Medulla oblongata (tissue), 1 donor: ENCODE results near the gene CFAP97.
"Not testable (repeated sequence)": the region's sequence is repeated elsewhere in the genome, so short reads cannot be mapped to it uniquely, and the experiment has no call there.

Experiments used
- DNase-seq: peaks from one replicate; pipeline ENCODE4 v3.0.0-alpha.2; 2015; ENCODE audit errors: extremely low spot score

Gene CFAP97

DNA sequence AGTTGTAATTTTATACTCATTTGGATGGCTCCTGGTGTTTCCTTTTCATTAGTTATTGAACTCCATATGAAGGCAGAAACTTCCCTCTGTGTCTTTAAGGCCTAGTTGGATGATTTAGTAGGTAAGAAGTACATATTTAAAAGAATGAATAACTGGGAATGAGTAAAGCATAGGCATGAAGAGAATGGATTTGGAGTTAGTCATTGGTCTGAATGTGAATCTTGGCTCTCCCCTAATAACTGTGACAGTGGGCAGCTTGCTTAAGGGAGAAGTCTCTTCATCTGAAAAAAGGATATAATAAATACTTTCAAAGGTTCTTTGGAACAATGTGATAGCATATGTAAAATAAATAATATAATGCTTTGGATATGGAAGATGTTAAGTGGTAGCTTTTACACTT, 18.8 kb upstream of the CFAP97 start:
- DNase-seq, result no peak

DNA sequence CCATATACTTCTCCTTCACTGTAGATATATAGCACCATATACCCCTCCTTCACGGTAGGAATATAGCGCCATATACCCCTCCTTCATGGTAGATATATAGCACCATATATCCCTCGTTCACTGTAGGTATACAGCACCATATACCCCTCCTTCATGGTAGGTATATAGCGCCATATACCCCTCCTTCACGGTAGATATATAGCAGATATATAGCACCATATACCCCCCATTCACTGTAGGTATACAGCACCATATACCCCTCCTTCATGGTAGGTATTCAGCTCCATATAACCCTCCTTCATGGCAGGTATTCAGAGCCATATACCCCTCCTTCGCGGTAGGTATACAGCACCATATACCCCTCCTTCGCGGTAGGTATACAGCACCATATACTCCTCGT, 18.1 kb upstream of the CFAP97 start:
- no peak for DNase-seq

DNA sequence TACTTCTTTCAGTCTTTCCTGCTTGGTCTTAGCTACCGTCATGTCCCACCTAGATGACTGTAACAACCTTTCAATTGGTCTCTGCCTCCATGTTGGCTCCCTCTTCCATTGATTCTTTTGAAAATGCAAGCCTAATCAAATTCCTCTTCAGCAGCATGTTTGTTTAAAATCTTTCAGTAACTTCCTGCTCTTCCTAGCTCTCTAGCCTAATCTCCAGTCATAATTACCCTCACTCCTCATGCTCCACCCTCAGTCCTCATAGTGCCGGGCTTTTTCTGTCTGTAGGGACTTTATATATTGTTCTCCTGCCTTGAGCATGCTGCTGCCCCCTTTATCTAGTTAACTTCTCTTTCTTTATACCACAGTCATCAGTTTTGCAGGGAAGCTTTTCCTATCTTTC, 17.7 kb upstream of the CFAP97 start:
- DNase-seq, result no peak

DNA sequence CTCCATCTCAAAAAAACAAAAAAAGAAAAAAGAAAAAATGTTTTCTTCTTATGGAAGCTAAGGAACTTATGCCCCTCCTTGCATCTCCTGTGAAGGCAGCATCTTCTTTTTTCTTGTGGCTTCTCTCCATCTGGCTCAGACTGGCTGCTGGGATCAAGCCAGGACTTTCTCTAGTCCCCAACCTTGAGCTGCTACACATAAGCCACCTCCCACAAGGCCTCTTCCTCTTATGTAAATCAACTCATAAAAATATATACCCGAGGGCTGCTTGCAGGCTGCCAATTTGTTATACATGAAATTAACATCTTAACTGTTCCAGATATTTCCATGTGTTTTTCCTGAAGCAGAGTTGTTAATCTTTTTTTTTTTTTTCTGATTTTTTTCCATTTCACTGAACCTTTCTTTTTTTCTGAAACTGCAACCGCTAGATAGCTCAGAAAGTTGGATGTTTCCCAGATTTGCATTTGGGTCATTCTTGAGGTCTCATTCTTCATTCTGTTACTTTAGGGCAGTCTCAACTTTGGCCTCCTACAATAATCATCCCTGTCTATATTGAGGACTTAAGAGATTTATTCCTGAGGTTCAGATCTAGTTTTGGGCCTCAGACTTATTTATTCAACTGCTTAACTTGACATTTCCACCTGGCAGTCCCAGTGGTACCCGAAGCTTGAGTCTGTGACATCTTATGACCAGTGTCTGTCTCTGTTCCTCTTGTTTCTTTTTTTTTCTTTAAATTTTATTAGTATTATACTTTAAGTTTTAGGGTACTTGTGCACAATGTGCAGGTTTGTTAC, 15.9 kb upstream of the CFAP97 start:
- peak; percentile 68 for DNase-seq

DNA sequence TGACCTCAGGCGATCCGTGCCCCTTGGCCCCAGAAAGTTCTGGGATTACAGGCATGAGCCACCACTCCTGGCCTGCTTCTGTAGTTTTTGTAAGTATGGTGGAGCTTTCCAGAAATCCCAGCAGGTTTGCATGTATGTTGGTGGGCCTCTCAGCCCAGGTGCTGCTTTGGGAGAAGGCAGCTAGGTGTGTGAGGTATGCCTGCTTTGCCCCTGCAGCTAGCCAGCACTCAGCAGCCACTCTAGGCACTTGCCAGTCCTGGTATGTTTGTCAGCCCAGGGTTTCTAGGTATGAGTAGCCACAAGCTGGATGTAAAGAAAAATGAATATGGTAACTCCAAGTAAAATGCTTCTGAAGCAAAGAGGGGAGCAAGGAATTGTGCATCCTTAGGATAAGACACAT, 14.5 kb upstream of the CFAP97 start:
- DNase-seq, result no peak

DNA sequence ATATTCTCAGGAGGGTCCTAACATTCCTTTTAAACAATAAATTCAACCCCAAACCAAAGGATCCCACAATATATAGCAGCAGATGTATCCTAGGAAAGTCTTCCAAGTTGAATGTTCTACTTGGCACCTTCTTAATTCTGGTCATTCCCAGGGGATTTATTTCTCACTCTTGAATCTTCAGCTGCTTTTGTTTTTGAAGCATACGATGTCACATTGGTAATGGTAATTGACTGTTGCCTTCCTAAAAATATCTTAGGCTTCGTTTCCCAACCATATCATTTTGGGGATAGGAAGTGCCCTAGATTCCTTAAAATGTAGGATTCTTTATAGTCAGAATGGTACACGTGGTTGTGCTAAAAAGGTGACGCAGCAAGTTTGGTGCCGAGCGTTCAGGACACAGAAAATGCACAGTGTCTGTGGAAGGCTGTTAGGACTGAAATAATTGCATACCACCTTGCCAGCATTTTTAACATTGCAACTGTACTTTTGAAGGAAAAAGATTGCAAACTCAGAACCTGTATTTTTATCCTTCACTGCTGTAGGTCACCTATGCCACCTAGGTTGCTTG, 13.7 kb upstream of the CFAP97 start:
- DNase-seq, result no peak

DNA sequence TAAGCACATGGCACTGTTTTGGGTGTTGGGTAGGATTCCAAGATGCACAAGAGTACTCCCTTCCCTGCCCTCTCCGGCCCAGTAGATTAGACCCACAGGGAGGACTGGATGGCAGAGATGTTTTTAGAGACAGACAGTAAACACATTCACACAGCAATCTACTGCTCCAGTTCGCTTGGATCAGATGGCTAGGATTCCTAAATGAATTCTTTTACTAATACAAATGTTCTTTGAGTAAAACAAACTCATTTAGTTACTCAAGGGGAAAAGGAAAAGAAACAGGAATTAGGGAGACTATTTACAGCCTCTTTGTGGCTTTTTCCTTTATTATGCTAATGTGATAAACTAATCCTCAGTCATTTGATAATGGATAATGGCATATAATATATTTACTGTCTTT, 11.5 kb upstream of the CFAP97 start:
- DNase-seq, result peak; percentile 42

DNA sequence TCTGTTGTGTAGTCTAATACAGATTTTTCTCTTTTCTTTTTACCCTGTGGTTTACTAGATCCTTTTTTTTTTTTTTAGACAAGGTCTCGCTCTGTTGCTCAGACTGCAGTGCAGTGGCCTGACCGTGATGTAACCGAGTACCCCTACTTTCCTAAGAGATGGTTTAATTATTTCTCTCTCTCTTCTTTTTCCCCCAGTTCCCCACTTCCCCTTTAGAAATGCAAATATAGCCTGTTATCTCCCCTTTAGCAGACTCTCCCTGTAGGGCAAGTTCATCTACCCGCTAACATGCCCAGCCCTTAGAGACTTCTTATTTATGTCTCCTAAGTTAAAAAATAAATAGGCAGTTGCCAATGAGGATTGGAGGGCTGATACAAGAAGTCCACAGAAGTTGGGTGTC, 10.1 kb upstream of the CFAP97 start:
- DNase-seq, result no peak

DNA sequence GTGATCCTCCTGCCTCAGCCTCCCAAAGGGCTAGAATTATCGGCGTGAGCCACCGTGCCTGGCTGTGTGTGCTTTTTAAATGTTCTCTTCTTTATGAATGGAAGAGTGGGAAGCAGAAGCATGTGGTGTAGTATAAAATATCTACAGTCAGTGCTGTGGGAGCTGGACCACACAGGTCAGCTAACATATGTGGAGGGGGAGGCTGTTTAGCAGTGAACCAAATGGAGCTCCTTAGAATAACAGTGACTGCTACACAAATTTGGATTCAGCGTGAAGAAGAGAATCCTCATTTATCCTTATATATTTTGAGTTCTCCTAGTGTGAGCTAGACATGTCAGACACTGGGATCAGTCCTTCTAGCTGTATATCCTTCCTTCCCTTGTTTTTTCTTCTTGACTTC, 8.8 kb upstream of the CFAP97 start:
- no peak for DNase-seq

DNA sequence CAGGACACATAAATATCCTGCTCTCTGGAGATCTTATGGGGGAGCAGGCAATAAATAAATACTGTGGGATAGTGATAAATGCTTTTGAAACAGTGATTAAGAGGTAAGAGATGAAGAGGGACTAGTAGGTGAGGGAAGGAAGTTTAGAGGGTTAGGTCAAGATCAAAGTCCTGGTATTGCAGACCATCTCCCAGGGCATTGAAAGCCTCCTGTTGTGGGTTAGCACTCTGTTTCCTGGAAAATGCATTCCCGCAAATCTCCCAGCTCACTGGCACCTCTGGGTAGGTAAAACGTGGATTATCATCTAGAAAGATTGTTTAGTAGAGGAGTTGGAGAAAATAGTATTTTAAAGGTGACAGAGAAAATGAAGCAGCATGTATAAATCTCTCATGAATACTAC, 7.8 kb upstream of the CFAP97 start:
- DNase-seq, result no peak

DNA sequence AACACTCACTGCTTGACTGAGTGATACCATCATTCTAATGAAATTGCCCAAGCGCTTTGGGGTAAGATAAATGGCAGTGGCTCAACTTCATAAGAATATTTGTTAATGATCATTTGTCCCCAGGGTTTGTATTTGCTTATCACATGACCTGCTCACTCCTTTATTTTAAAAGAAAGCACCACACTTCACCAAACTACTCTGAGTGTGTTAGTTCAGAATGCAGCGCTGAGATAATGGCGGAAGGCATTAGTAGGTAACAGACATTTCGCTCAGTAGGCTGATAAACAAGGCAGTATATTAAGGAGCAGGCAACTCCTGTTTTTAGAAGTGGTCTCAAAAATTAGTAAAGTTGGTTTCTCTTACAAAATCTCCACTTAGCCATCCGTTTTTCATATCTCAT, 7.2 kb upstream of the CFAP97 start:
- peak; percentile 34 for DNase-seq

DNA sequence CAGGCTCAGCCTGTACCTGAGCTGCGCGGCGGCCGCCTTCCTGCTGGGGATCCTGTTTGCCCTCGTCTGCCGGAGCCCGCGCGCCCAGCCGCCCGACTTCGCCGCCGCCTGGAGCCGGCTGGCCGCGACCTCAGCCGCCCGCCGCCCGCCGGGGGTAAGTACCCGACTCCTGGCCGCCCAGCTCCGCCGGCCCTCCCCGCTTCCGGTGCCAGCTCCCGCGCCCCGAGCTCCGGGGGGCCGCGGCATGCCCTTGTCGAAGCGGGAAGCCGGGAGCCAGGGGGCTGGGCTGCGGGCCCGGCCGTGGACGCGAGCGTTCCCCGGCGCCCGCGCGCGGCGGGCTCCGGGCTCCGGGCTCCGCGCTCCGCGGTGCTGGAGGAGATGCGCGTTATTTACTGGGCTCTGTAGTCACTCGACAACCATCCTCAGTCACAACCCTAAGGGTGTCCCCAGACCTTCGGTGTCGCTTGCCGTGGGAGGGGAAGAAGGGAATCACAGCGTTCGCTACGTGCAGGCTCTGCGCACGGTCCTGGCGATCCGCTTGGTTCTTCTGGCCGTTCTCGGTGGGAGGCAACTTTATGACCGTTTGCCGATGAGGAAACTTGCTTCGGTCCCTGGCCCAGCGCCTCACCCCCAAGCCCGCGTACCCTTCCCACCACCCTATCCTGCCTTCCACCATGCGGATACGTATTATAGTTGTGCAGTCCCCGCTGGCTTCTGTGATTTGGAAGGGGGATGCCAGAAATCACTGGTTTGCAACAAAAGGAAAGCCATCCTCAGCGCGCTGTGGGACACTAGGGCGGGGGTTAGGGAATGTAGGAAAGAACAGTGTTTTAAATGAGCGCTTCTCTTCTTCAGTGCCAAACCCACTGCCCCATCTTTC, 6.5 kb upstream of the CFAP97 start:
- peak; percentile 56 for DNase-seq

DNA sequence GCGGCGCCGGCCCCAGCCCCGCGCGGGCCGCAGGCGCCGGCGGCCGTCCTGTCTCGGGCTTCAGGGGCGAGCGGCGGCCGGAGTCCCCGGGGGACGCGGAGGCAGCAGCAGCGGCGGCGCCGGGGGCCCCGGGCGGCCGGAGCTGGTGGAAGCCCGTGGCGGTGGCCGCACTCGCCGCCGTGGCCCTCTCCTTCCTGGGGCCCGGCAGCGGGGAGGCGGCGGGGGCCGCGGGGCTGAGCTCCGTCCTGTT, 6.0 kb upstream of the CFAP97 start:
- not testable (repeated sequence) for DNase-seq

DNA sequence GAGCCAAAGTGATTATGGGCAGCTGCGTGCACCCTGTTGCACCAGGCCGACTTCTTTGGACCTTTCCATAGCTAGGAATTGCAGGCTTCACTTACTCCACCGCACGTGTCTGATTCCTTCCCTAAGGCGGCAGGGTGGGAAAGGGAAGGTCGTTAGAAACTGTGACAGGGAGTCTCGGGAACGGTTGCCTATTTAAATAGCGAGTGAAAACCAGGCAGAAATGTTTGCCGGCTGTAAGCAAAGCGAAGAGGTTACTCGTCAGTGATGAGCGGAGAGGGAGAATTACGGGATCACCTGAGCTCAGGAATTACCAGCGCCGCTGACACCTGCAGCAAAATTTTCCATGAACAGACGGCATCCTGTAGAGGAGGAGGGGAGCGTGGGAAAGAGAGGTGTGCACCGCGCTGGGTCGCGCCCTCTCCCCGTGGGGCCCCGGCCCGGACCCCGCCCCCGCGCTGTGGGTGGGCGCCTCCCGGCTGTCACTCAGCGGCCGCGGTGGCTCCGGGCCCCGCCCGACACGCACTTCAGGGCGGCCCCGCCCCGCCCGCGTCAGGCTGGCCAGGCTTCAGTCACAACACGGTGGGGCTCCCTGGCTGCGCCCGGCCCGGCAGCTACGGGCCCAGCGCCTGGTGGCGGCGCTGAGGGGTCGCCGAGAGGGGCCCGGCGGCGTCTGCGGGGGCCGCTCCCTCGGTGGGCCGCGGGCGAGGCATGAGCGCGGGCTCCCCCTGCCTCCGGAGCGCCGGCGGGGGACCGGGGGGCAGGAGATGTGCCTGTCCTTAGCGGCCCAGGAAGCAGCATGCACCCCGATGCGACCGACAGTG, 5.4 kb upstream of the CFAP97 start, which contains the start of gene SNX25:
Gene SNX25, plus strand, starts transcription at position 568 of the 821 bp plus-strand sequence. Its CDS starts 229 bp downstream, at position 797.
- DNase-seq, result peak; percentile 91

DNA sequence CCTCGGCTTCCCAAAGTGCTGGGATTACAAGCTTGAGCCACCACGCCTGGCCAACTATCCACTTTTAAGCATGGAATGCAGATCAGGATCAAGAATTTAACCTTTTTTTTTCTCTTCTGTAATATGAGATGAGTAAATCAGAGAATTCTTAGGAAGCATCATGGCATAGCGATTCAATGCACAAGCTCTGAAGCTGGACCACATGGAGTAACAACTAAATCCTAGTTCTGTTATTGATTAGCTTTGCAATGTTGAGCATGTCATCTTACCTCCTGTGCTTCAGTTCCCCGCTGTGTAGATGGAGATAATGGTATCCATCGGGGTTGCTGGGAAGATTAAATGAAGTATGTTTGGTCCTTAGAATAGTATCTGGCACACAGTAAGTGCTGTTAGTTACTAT, 3.7 kb upstream of the CFAP97 start:
- no peak for DNase-seq

DNA sequence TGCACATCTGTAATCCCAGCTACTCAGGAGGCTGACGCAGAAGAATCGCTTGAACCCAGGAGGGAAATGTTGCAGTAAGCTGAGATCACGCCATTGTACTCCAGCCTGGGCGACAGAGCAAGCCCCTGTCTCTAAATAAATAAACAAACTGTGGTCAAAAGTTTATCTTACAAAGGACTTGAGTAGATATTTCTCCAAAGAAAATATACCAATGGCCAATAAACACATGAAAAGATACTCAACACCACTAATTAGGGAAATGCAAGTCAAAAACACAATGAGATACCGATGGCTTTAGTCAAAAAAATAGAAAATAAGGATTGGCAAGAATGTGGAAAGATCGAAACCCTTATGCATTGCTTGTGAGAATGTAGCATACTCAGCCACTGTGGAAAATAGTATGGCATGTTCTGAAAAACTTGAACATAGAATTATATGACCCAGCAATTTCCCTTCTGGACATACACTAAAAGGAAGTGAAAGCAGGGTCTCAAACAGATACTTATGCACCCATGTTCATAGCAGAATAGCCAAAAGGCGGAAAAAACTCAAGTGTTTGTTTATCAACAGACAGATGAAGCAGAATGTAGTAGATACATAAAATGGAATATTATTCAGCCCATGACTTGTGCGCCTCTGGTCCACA, 2.0 kb upstream of the CFAP97 start:
- DNase-seq, result no peak

DNA sequence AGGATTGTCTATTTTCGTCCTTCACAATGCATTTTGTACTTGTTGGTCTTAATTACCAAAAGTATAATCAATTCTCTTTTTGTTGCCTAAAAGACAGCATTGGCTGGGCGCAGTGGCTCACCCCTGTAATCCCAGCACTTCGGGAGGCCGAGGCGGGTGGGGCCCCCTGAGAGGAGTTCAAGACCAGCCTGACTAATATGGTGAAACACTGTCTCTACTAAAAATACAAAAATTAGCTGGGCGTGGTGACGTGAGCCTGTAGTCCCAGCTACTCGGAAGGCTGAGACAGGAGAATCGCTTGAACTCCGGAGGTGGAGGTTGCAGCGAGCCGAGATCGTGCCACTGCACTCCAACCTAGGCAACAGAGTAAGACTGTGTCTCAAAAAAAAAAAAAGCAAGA, 1.3 kb upstream of the CFAP97 start:
- DNase-seq, result not testable (repeated sequence)

DNA sequence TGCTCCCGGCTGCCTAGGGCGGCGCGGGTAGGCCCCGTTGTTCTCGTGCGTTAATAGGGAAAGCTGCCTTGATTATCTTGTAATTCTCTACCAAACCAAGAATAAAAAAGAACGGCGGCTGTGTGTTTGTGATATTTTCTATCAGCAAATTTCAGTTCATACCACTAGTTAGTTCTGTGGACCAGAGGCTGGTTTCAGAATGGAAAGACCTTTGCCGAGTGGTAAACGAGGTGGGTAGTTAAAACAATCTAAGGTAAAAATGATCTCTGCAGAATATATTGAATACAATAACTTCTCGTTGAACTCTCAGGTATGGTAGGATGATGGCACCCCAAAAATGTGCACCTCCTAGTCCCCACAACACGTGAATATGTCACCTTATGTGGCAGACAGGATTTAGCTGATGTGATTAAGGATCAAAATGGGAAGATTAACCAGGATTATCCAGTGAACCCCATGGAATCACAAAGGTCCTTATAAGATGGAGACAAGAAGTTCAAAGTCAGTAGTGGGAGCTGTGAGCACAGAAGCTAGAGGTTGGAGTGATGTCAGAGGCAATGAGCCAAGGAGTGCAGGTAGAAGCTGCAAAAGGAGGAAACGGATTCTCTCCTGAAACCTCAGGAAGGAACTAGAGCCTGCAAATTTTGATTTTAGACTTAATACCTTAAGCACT, 574 bp upstream of the CFAP97 start:
- peak; percentile 46 for DNase-seq

DNA sequence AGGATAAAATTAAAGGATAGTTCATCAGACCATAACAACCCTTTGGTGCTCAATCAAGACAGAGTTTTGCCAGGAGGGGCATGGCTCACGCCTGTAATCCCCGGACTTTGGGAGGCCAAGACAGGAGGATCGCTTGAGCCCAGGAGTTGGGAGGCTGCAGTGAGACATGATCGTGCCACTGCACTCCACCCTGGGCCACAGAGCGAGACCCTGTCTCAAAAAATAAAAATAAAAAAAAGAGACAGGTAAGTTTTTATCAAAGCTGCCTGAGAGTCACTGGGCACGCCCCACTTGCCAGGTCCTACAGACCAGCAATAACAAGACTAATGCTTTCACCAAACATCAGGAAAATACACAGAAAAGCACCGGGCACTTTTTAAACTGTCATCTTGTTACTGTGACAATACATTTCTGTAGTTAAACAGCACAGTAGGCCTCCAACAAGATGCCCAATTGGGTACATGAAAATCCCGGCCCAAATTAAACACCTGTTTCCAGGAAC, 765 bp downstream of the CFAP97 start:
- no peak for DNase-seq
